ENCODE results near the gene VIPR2. TPM values are rescaled to one million over a fixed set of nuclear protein-coding genes. Genes with fewer than 3 reads are reported as not detected.

Gene VIPR2
- total RNA-seq, 1 experiment from 2014 or later, result not detected

GRCh38 chr7:159035571-159036073 lies 109.0 kb downstream of the VIPR2 start:
- H3K79me2 ChIP-seq (ENCODE audit: low read depth), result no peaks in the 10 kb centered on the region
- no peak for TF ChIP-seq EZH2 (IDR thresholded peaks at IDR 0.05; ENCODE audit: low read depth)
- no peak for TF ChIP-seq CTCF (conservative IDR thresholded peaks at IDR 0.05)
- H3K9me2 ChIP-seq (ENCODE audit: insufficient read depth), result no peaks in the 10 kb centered on the region
- H3K4me3 ChIP-seq, result no peak overlapping the region
- no peaks in the 10 kb centered on the region for H3F3A ChIP-seq (ENCODE audit: insufficient read depth, low read depth)
- H3K4me1 ChIP-seq (replicated peaks; ENCODE audit: insufficient read depth), result no peaks in the 10 kb centered on the region
- H3K27ac ChIP-seq, result no peak overlapping the region
- DNase-seq, result no peak
- CTCF ChIA-PET, result no interaction called here
- H4K20me1 ChIP-seq (ENCODE audit: insufficient read depth), result no peaks in the 10 kb centered on the region; the same call in 1 of the 2 replicates
- peaks cover 99% of the 10 kb centered on the region for H3K27me3 ChIP-seq (ENCODE audit: insufficient read depth, low read depth)
- H3K9me3 ChIP-seq (ENCODE audit: insufficient read depth, low read depth), result no peaks in the 10 kb centered on the region
- no peak overlapping the region for H2AFZ ChIP-seq
- intact Hi-C loops (cut with micrococcal nuclease; ENCODE audit: unreplicated experiment), result no loop called here
- no peaks in the 10 kb centered on the region for H3K36me3 ChIP-seq (ENCODE audit: low read depth)
- no peak overlapping the region for H3K4me2 ChIP-seq
- POLR2A ChIA-PET (ENCODE audit: unreplicated experiment), result no interaction called here
- BruUV-seq (replicated peaks), result no TSS peak

GRCh38 chr7:159034988-159035387 lies 109.7 kb downstream of the VIPR2 start:
- H3K79me2 ChIP-seq (ENCODE audit: low read depth), result no peaks in the 10 kb centered on the region
- H3K27me3 ChIP-seq (ENCODE audit: insufficient read depth, low read depth), result peaks cover 98% of the 10 kb centered on the region
- ChIA-PET CTCF (no interaction called here), POLR2A (ENCODE audit: unreplicated experiment) (no interaction called here)
- H3F3A ChIP-seq (ENCODE audit: insufficient read depth, low read depth), result no peaks in the 10 kb centered on the region
- DNase-seq, result no peak
- no TSS peak for BruUV-seq (replicated peaks)
- no peak for TF ChIP-seq CTCF (conservative IDR thresholded peaks at IDR 0.05)
- no peak; the same call in 1 of the 2 replicates for TF ChIP-seq EZH2 (IDR thresholded peaks at IDR 0.05; ENCODE audit: low read depth)
- H3K36me3 ChIP-seq (ENCODE audit: low read depth), result no peaks in the 10 kb centered on the region
- intact Hi-C loops (cut with micrococcal nuclease; ENCODE audit: unreplicated experiment), result no loop called here
- H3K9me3 ChIP-seq (ENCODE audit: insufficient read depth, low read depth), result no peaks in the 10 kb centered on the region
- no peak overlapping the region for H3K4me3 ChIP-seq
- no peaks in the 10 kb centered on the region; the same call in 1 of the 2 replicates for H4K20me1 ChIP-seq (ENCODE audit: insufficient read depth)
- no peak overlapping the region for H3K4me2 ChIP-seq
- H3K4me1 ChIP-seq (replicated peaks; ENCODE audit: insufficient read depth), result no peaks in the 10 kb centered on the region
- H3K9me2 ChIP-seq (ENCODE audit: insufficient read depth), result no peaks in the 10 kb centered on the region
- H2AFZ ChIP-seq, result no peak overlapping the region
- no peak overlapping the region for H3K27ac ChIP-seq

GRCh38 chr7:159034394-159034793 lies 110.3 kb downstream of the VIPR2 start:
- Histone ChIP-seq H3K4me1 (replicated peaks; ENCODE audit: insufficient read depth) (no peaks in the 10 kb centered on the region), H3K9me2 (ENCODE audit: insufficient read depth) (no peaks in the 10 kb centered on the region), H3K9me3 (ENCODE audit: insufficient read depth, low read depth) (no peaks in the 10 kb centered on the region), H3K4me2 (no peak overlapping the region), H3K79me2 (ENCODE audit: low read depth) (no peaks in the 10 kb centered on the region), H4K20me1 (ENCODE audit: insufficient read depth) (no peaks in the 10 kb centered on the region; the same call in 1 of the 2 replicates), H3K27me3 (ENCODE audit: insufficient read depth, low read depth) (peaks cover 98% of the 10 kb centered on the region), H3F3A (ENCODE audit: insufficient read depth, low read depth) (no peaks in the 10 kb centered on the region), H3K4me3 (no peak overlapping the region), H3K36me3 (ENCODE audit: low read depth) (no peaks in the 10 kb centered on the region), H3K27ac (no peak overlapping the region), H2AFZ (no peak overlapping the region)
- no peak for DNase-seq
- no TSS peak for BruUV-seq (replicated peaks)
- intact Hi-C loops (cut with micrococcal nuclease; ENCODE audit: unreplicated experiment), result no loop called here
- POLR2A ChIA-PET (ENCODE audit: unreplicated experiment), result no interaction called here
- CTCF ChIA-PET, result no interaction called here
- no peak for TF ChIP-seq EZH2 (IDR thresholded peaks at IDR 0.05; ENCODE audit: low read depth)
- TF ChIP-seq CTCF (conservative IDR thresholded peaks at IDR 0.05), result no peak
